Measurements from ENCODE around the gene PCGF1. TPM values are rescaled to one million over a fixed set of nuclear protein-coding genes. Genes with fewer than 3 reads are reported as not detected.

The PCGF1 gene
- total and polyA plus RNA-seq, 2 of the 13 experiments (the other 11 are each of a cell fraction or from before 2014, with no cell fraction given), result 20.4 to 22.6 TPM

GRCh38 chr2:74503506-74504475 lies 3.7 kb downstream of the PCGF1 start (continued):
- TF ChIP-seq FOSL1 (CRISPR knock-in tag; IDR thresholded peaks at IDR 0.05; ENCODE audit: borderline replicate concordance) (no peak), RBFOX2 (IDR thresholded peaks at IDR 0.05; ENCODE audit: low read depth, low read length) (no peak; the same call in 1 of the 2 replicates), KLF6 (CRISPR knock-in tag; IDR thresholded peaks at IDR 0.05) (0 out of 2 replicates have a peak, but pooled peaks have one; percentile 40), MAFG (CRISPR knock-in tag; IDR thresholded peaks at IDR 0.05) (no peak), CBX5 (CRISPR knock-in tag; IDR thresholded peaks at IDR 0.05; ENCODE audit: borderline replicate concordance) (no peak), REXO4 (CRISPR knock-in tag; IDR thresholded peaks at IDR 0.05; ENCODE audit: borderline replicate concordance) (no peak), DR1 (CRISPR knock-in tag; IDR thresholded peaks at IDR 0.05) (peak; percentile 18; the same call in 1 of the 2 replicates), SRY (CRISPR knock-in tag; IDR thresholded peaks at IDR 0.05) (peak; percentile 47; the same call in 1 of the 2 replicates), ZNF589 (CRISPR knock-in tag; conservative IDR thresholded peaks at IDR 0.05) (no peak), TRIM24 (CRISPR knock-in tag; IDR thresholded peaks at IDR 0.05) (no peak), TBX3 (IDR thresholded peaks at IDR 0.05; ENCODE audit: borderline replicate concordance) (no peak), ZNF441 (CRISPR knock-in tag; IDR thresholded peaks at IDR 0.05; ENCODE audit: borderline replicate concordance) (0 out of 2 replicates have a peak, but pooled peaks have one; percentile 27), SMYD3 (CRISPR knock-in tag; IDR thresholded peaks at IDR 0.05) (no peak), KDM5A (IDR thresholded peaks at IDR 0.05; ENCODE audit: borderline replicate concordance, low read length) (no peak), ZNF816 (CRISPR knock-in tag; IDR thresholded peaks at IDR 0.05; ENCODE audit: borderline replicate concordance) (no peak), ZNF713 (CRISPR knock-in tag; IDR thresholded peaks at IDR 0.05) (no peak; the same call in 1 of the 2 replicates), KLF11 (CRISPR knock-in tag; IDR thresholded peaks at IDR 0.05) (no peak), ZC3H13 (CRISPR knock-in tag; IDR thresholded peaks at IDR 0.05) (peak; percentile 65; the same call in 1 of the 2 replicates)
- TF ChIP-seq, protein P1, sequence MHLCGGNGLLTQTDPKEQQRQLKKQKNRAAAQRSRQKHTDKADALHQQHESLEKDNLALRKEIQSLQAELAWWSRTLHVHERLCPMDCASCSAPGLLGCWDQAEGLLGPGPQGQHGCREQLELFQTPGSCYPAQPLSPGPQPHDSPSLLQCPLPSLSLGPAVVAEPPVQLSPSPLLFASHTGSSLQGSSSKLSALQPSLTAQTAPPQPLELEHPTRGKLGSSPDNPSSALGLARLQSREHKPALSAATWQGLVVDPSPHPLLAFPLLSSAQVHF (CRISPR knock-in tag; IDR thresholded peaks at IDR 0.05), result no peak
- TF ChIP-seq, protein P2, sequence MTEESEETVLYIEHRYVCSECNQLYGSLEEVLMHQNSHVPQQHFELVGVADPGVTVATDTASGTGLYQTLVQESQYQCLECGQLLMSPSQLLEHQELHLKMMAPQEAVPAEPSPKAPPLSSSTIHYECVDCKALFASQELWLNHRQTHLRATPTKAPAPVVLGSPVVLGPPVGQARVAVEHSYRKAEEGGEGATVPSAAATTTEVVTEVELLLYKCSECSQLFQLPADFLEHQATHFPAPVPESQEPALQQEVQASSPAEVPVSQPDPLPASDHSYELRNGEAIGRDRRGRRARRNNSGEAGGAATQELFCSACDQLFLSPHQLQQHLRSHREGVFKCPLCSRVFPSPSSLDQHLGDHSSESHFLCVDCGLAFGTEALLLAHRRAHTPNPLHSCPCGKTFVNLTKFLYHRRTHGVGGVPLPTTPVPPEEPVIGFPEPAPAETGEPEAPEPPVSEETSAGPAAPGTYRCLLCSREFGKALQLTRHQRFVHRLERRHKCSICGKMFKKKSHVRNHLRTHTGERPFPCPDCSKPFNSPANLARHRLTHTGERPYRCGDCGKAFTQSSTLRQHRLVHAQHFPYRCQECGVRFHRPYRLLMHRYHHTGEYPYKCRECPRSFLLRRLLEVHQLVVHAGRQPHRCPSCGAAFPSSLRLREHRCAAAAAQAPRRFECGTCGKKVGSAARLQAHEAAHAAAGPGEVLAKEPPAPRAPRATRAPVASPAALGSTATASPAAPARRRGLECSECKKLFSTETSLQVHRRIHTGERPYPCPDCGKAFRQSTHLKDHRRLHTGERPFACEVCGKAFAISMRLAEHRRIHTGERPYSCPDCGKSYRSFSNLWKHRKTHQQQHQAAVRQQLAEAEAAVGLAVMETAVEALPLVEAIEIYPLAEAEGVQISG (CRISPR knock-in tag; IDR thresholded peaks at IDR 0.05), result peak; percentile 13
- TF ChIP-seq, protein P3, sequence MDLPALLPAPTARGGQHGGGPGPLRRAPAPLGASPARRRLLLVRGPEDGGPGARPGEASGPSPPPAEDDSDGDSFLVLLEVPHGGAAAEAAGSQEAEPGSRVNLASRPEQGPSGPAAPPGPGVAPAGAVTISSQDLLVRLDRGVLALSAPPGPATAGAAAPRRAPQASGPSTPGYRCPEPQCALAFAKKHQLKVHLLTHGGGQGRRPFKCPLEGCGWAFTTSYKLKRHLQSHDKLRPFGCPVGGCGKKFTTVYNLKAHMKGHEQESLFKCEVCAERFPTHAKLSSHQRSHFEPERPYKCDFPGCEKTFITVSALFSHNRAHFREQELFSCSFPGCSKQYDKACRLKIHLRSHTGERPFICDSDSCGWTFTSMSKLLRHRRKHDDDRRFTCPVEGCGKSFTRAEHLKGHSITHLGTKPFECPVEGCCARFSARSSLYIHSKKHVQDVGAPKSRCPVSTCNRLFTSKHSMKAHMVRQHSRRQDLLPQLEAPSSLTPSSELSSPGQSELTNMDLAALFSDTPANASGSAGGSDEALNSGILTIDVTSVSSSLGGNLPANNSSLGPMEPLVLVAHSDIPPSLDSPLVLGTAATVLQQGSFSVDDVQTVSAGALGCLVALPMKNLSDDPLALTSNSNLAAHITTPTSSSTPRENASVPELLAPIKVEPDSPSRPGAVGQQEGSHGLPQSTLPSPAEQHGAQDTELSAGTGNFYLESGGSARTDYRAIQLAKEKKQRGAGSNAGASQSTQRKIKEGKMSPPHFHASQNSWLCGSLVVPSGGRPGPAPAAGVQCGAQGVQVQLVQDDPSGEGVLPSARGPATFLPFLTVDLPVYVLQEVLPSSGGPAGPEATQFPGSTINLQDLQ (CRISPR knock-in tag; IDR thresholded peaks at IDR 0.05), result no peak; the same call in 1 of the 2 replicates
- TF ChIP-seq, protein P4, sequence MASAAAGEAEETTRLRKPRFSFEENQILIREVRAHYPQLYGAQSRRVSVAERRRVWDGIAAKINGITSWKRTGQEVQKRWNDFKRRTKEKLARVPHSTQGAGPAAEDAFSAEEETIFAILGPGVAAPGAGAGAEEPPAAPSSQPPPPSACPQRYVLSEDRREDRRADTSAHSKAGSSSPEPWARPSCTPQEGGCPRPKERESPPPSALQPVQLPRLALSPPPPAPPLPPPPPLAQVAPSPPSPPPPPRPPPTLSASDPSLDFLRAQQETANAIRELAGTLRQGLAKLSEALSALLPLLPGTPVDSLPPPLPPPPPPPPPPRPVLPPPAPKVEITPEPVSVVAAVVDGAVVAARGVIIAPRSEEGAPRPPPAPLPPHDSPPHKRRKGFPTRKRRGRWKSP (CRISPR knock-in tag; IDR thresholded peaks at IDR 0.05), result peak; percentile 37; the same call in 1 of the 2 replicates
